NCI-H1105 treated with DMSO at 0.1 percent for 48 hours (cell line): ENCODE results near the gene OMG.
"Not testable (repeated sequence)": the region's sequence is repeated elsewhere in the genome, so short reads cannot be mapped to it uniquely, and the experiment has no call there.

Source experiments
- DNase-seq: peaks from one replicate; lab custom pipeline; 2025; lab: John Stamatoyannopoulos, UW

Gene OMG

DNA sequence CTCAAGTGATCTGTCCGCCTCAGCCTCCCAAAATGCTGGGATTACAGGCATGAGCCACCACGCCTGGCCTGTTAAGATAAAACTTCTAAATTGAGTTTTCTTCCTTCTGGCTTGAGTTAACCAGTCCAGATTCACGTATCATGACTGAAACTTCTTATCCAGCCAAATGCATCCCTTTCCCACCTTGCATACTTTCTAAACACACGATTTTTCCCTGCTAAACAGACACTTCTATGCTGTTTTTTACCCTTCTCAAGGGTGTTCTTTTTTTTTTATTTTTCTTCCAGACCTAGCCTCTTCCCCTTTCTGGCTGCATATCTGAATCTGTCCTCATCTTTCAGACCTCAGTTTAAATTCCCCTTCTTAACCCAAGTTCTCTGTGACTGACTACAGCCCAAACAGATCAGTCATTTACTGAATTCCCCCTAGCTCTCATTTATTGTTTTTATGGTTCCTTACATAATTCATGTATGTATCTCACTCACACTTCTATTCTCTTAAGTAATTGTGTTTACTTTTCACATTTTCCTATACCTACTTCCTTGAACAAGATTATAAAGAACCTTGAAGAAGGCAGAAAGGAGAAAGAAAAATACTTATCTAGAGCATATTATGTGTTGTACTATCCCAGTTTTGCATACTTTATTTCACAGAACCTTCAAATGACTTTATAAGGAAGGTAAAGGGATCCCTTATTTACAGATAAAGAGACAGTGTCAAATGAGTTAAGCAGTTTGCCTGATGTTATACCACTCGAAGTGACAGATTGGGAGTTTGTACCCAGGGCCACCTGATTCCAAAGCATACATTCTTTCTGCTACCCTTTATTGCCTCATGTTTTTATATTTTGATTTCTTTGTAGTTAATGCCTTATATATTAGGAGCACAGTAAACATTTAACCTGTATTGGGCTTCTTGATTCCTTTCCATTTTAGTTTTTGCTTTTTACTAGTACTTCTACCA lies 11.6 kb upstream of the OMG start:
- no peak for DNase-seq

DNA sequence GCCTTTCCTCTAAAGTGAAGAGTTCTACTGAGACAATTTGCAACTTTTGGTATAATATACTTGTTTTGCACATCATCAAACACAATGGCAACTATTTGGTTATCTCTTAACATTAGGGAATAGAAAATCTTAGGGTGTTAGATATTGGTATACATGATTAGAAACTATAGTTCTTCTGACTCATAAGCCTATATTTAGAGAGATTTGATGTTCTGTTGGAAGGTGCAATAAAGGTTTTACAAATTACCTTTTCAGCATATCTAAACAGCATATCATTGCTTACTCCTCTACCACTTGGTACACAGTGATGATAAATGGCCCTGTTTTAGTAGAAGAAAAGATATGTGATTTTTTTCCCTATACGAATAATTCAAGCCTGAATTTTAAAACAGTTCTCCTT lies 10.6 kb upstream of the OMG start:
- no peak for DNase-seq

- DNase-seq, result peak; percentile 64
Observed at GRCh38 chr17:31299624-31300023, 2.6 kb upstream of the OMG start.

GRCh38 chr17:31296142-31296541 lies 897 bp downstream of the OMG start:
- no peak for DNase-seq

DNA sequence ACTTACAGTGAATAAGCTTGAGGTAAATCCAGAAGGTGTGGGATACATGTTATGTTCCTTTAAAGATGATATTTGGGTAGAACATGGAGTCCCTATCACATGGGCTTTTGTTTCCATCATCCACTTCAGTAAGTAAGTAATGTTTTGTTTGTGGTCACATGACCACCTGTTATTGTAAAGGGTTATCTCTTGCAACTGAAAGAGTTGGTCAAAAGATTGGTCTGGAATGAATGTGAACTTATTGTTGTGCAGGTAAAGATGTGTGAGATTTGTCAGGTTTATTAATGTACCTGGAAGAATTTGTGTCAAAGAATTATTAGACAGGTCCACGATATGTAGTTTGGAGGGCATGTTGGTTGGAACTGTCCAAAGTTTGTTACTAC lies 1.6 kb downstream of the OMG start:
- no peak for DNase-seq

GRCh38 chr17:31294820-31295488 lies 2.1 kb downstream of the OMG start:
- no peak for DNase-seq

GRCh38 chr17:31294231-31294630 lies 2.8 kb downstream of the OMG start:
- no peak for DNase-seq

- no peak for DNase-seq
Observed at GRCh38 chr17:31293581-31293980, 3.5 kb downstream of the OMG start.

DNA sequence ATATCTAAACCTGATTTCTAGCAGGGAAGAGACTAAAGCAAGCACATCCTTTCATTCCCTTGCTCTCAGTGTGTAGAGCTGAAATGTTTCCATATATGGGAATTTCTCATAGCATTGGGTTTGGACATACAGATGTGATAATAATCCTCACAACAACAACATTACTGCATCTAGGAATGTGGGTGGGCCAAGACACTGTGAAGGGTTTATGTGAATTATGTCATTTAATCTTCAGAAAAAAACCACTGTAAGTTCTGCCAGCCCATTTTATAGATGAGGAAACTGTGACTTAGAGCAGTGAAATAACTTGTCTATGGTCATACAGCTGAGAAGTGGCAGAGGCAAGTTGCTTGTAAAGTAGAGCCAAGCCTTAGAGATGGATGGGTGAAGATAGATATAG lies 5.2 kb downstream of the OMG start:
- DNase-seq, result no peak

- DNase-seq, result no peak
Observed at GRCh38 chr17:31289790-31290189, 7.2 kb downstream of the OMG start.

DNA sequence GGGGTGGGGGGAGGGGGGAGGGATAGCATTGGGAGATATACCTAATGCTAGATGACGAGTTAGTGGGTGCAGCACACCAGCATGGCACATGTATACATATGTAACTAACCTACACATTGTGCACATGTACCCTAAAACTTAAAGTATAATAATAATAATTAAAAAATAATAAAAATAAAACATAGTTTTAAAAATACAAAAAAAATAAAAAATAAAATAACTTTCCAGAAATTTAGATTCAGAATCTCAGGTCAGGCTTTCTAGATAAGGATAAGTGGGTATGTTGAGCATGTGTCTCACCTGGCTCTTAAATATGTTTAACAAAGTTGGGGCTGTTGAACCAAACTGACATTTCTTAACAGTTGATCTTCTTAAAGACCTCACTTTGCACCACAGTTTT lies 9.1 kb downstream of the OMG start:
- DNase-seq, result not testable (repeated sequence)

- DNase-seq, result no peak
Observed at GRCh38 chr17:31286587-31286986, 10.5 kb downstream of the OMG start.

DNA sequence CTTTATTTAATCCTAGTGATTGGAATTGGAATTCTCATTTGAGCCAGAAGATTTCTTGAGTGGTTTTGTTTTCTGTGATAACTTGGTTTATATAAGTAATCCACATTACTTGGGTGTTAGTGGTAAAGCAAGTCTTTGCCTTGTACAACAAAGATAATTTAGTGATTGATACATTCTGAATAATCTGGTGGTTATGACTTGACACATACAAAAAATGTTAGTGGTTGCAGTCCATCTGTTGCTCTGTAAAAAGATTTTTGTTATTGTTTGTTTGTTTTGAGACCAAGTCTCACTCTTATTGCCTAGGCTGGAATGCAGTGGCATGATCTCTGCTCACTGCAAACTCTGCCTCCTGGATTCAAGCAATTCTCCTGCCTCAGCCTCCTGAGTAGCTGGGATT lies 13.2 kb downstream of the OMG start:
- DNase-seq, result no peak

- DNase-seq, result no peak
Observed at GRCh38 chr17:31281061-31281460, 16.0 kb downstream of the OMG start.

DNA sequence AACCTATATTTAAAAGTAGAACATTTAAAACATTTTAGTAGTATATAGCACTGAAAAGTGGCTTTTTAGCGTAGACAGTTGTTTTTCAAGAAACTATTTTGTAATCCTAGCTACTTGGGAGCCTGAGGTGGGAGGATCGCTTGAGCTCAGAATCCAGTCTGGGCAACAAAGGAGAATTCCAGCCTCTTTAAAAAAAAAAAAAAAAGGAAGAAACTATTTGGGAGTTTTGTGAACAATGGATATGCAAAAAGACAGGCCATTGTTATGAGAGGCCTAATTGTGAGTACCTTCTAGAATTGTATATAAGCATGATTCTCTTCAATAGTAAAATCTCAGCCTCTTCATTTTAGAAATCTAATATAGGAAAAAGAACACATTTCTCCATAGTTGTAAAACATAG lies 17.6 kb downstream of the OMG start:
- DNase-seq, result no peak

- DNase-seq, result no peak
Observed at GRCh38 chr17:31275116-31275515, 21.9 kb downstream of the OMG start.

- peak; percentile 86 for DNase-seq
Observed at GRCh38 chr17:31274252-31274651, 22.8 kb downstream of the OMG start.

DNA sequence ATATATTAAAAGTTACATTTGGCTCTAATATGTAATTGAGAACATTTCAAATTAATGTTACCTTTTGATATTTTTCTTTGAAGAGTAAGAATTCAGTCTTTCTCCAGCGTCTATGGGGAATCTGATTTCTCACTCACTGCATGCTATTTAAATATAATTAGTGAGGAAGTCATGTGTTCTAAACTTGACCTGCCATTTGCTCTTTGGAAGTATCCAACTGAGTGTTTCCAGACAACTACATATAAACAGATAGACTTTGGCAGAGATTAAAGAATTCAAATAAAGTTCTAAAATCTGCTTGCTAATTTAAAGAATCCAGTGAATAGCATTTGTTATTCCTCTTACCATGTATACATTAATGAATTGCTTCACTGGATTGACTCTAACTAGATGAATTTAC lies 23.5 kb downstream of the OMG start:
- no peak for DNase-seq

DNA sequence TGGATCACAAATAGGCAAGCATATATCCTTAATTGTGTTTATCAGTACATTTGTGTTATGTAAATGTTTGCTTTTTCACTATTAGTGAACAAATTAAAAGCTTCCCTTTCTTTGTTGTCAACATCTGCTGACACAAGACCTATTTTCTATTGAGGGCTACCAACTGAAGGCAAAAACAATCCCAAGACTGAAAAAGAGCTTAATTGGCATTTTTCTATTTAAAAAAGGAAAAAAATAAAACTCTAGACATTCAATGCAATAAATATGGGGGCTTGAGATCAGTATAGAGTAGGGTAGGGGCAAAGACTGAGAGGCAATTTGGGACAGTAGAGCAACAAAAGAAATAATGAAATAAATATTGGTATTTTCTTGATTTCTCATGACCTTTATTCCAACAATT lies 24.2 kb downstream of the OMG start:
- DNase-seq, result no peak

DNA sequence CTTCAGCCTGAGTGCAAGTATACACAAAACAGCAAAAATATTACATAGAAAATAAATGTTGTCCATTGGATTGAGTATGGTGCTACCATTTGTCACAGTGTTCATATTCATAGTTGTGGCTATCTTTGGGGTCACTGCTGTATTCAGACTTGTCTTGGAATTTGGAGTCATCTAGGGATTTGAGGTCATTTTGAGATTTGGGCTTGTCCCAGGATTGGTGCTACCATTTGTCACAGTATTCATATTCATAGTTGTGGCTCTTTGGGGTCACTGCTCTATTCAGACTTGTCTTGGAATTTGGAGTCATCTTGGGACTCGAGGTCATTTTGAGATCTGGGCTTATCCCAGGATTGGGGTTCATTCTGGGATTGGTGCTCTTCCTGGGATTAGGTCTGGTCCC lies 24.8 kb downstream of the OMG start:
- DNase-seq, result no peak

DNA sequence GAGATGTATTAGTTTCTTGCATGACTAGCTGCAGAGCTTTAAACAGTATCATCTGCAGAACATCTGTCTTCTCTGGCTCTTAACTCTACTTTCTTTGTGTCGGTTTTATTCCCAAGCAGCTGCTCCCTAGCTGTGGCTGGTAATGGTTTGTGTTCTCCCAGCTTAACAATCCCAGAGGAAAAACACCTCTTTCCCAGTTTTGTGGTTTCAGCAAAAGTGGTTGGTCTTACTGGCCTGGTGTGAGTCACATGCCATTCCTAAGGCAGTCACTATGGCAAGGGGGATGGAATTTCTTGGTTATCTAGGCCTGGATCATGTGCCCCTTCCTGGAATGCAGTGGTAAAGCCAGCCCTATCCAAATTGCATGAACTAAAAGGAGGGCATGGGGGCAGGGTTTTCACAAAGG lies 27.5 kb downstream of the OMG start:
- DNase-seq, result no peak

GRCh38 chr17:31269036-31269577 lies 27.9 kb downstream of the OMG start:
- no peak for DNase-seq

GRCh38 chr17:31266042-31266441 lies 31.0 kb downstream of the OMG start:
- no peak for DNase-seq
